ENCODE data around the gene SCAI.
"Not testable (repeated sequence)": the region's sequence is repeated elsewhere in the genome, so short reads cannot be mapped to it uniquely, and the experiment has no call there.

The SCAI gene

DNA sequence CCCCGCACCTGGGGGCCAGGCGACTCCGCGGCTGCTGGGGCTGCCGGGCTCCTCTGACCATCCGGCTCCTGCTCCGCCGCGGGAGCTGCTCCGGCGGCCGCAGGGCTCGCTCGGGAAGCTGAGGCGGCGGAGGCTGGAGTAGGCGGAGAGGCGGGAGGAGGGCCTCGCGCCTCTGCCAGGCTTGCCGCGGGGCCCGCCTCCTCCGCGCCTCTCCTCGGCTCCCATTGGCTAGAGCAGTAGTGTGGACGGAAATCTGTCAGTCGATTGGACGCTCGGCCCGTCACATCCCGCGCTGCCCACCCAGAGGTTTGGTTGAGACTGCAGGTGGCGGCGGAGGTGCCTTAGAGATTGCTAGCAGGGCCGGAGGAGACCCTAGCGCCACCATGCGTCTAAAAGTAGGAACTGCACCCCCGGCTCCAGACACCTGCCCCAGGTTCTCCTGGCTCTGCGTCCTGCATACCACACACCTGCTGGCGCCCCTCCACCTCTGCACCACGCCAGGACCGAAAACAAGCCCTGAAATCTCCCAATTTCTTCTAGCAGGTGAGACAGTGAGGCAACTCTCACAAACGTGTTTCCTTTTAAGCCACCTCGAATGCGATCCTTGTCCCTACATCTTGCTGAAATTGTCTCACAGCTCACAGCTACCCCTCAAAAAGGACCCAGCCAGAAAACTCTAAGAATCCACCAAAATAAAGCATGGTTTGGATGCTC is at the start of gene SCAI:
Gene SCAI (minus strand): TSS at position 152 of the 714 bp plus-strand sequence. CDS start 91 bp downstream, at position 61.
- peak; percentile 94 for DNase-seq (ENCODE audit: low read depth, low spot score)
- H3K27ac ChIP-seq: no peak within 1 kb of the TSS

DNA sequence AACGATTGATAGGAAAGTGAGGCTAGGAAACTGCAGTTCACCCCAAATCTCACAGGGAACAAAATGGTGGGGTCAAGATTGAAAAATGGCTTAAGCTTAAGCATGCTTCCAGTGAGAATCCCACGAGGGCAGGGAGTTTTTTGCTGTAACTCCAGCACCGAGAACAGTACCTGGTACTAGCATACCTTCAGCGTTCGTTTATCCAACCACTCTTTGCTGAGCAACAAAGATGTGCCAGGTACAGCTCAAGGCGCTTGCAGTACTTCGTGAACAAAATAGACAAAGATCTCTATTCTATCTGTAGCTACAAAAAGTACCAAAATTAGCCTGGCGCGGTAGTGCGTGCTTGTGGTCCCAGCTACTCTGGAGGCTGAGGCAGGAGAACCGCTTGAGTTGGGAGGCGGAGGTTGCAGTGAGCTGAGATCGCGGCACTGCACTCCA is 47.1 kb upstream of the SCAI start:
- no peak for DNase-seq (ENCODE audit: low read depth, low spot score)
- H3K27ac ChIP-seq: peak overlapping the region; percentile 73

DNA sequence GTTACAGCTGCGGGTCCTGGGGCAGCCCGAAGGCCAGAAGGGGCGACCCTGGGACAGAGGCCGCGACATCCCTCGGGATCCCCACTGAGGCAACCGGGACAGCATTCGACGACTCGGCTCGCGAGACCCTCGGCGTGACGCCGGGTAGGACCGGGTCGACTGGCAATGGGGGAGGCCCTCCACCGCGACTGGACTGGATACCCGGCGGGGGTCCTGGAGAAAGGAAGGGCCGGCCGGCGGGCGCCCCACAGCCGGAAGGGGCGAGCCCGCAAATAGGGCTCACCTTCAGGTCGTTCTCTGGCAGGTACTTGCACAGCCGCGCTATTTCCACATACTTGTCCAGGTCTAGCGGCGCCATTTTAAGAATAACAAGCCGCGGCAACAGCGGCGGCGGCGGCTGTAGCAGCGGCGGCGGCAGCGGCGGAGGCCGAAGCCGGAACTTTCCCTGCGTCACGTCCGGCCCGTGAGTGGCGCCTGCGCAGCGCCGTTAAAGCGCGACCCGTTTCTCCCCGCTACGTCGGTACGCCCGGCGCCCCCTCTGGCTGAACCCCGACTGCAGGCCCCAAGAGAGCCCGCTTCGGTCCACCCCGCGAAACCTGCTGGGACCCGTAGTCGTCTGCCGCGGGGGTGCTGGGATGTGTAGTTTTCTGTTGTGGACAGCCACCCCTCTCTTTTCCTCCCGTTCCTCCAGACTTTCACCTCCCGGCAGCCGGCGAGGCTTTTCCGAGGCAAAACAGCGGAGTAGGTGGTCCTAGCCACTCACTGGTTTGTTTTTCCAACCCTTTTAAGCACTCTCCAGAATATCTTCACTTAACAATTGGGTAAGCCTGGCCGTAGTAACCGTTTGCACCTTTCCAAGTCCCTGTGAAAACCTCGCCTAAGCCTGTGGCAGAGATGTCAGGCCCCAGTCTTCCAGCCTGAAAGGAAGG is 46.3 kb upstream of the SCAI start, which contains the start of gene PPP6C:
Gene PPP6C (minus strand): TSS at position 443 of the 929 bp plus-strand sequence. CDS start 85 bp downstream, at position 358.
- H3K27ac ChIP-seq: peak within 1 kb of the TSS; percentile 73
- peak; percentile 61 for DNase-seq (ENCODE audit: low read depth, low spot score)

DNA sequence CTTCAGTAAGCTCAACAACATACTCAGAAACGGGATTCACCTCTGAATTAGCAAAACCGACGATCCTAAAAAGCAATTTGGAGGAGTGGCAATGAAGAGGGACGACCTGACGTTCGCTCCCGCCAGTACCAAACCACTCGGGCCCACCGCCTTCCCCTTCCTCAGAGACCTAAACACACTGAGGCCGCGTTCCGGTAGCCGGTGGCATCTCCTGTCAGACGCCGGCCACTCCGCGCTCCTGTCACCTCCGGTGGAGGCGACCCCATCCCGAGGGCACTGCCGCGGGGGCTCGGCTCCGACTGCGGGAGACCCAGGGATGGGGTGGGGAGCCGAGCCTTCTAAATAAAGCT is 45.7 kb upstream of the SCAI start:
- peak overlapping the region; percentile 73 for H3K27ac ChIP-seq
- no peak for DNase-seq (ENCODE audit: low read depth, low spot score)

DNA sequence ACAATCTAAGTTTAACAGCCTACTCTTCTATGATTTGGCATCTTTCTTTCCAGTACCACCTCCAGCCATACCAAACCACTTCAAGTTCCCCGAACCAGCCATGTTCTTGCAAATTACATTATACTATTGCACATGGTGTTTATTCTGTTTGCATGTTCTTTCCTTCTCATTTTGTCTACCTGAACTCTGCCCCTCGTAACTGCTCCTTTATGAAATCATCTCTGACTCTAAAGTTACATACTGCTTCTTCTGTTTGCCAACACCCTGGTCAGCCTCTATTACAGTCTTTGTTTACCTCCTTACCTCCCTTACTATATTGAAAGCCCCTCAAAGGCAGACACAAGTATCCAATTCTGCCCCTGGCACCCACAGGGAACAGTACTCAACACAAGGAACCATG is 40.2 kb upstream of the SCAI start:
- DNase-seq (ENCODE audit: low read depth, low spot score): no peak
- H3K27ac ChIP-seq: no peak overlapping the region

DNA sequence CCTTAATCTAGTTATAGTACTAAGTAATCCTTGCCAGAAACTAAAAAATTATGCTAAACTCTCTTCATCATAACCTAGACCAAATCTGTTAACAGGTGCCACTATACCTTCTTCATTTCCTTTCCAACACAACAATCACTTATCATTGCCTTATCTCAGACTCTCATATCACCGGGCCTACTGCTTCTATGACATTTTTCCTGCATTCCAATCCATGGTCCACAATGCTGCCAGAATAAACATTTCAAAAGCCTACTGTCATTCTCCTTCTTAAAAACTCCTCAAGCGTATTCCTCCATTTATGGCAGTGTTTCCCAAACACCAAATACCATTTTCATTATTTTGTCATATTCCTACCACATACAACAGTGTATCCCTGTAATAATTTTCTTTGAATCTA is 39.7 kb upstream of the SCAI start:
- no peak for DNase-seq (ENCODE audit: low read depth, low spot score)
- no peak overlapping the region for H3K27ac ChIP-seq

DNA sequence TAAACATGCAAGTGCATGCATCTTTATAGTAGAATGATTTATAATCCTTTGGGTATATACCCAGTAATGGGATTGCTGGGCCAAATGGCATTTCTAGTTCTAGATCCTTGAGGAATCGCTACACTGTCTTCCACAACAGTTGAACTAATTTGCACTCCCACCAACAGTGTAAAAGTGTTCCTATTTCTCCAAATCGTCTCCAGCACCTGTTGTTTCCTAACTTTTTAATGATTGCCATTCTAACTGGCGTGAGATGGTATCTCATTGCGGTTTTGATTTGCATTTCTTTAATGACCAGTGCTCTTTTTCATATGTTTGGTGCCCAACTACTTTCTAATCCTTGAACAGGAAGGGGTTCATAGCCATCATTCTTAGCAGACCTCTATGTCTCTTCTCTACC is 38.4 kb upstream of the SCAI start:
- H3K27ac ChIP-seq; DNase-seq (ENCODE audit: low read depth, low spot score): not testable (repeated sequence)

DNA sequence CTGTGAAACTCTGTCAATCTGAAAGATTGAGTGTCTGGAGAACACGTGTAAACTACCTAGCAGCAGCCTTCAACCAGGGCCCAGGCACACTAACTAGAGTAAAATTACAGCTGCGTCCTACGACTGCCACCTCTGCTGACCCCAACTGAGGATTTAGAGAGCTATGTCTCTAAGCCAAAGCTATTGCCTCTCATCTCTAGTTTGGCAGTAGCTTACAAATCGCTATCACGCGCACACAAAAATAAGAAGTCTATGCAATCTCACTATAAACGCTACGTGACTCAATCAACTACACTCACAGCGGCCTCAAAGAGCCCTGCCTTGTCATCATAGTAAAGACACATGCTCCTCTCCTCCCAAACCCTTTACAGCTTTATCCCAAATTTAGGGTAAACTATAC is 37.5 kb upstream of the SCAI start:
- no peak for DNase-seq (ENCODE audit: low read depth, low spot score)
- H3K27ac ChIP-seq: no peak overlapping the region

DNA sequence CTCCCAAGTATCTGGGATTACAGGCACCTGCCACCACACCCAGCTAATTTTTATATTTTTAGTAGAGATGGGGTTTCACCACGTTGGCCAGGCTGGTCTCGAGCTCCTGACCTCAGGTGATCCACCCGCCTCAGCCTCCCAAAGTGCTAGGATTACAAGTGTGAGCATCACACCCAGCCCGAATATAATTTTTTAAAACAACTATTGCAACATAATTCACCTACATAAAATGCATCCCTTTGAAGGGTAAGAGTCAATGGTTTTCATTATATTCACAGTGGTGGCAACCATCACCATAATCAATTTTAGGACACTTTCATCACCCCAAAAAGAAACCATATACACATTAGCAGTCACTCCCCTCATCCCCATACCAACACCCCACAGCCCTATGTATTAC is 36.4 kb upstream of the SCAI start:
- not testable (repeated sequence) for DNase-seq (ENCODE audit: low read depth, low spot score); H3K27ac ChIP-seq

DNA sequence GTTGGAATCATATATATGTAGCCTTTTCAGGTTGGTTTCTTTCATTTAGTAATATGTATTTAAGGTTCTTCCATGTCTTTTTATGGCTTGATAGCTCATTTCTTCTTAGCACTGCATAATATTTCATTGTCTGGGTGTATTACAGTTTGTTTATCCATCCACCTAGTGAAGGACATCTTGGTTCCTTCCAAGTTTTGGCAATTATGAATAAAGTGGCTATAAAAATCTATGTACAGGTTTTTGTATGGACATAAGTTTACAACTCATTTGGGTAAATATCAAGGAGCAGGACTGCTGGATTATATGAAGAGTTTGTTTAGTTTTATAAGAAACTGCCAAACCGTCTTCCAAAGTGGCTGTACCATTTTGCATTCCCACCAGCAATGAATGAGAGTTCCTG is 34.6 kb upstream of the SCAI start:
- H3K27ac ChIP-seq: no peak overlapping the region

DNA sequence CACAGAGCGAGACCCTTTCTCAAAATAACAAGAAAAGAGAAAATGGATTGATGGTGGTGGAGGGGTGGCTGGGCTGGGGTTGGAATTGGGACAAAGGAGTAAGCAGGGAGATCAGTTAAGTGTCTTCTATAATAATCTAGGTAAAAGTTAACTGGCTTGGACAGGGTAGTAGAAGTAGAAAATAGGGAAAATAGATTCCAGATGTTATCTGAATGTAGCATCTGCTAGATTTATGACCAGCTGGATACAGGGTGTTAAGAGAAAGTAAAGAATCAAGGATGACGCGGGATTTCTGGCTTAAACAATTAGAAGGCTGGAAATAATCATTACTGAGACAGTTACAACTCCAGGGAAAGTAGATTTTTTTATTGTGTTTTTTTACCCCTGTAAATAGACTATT is 33.3 kb upstream of the SCAI start:
- no peak overlapping the region for H3K27ac ChIP-seq
- DNase-seq (ENCODE audit: low read depth, low spot score): no peak

More for the DNA sequence above, 34.6 kb upstream of the SCAI start:
- DNase-seq (ENCODE audit: low read depth, low spot score): no peak

DNA sequence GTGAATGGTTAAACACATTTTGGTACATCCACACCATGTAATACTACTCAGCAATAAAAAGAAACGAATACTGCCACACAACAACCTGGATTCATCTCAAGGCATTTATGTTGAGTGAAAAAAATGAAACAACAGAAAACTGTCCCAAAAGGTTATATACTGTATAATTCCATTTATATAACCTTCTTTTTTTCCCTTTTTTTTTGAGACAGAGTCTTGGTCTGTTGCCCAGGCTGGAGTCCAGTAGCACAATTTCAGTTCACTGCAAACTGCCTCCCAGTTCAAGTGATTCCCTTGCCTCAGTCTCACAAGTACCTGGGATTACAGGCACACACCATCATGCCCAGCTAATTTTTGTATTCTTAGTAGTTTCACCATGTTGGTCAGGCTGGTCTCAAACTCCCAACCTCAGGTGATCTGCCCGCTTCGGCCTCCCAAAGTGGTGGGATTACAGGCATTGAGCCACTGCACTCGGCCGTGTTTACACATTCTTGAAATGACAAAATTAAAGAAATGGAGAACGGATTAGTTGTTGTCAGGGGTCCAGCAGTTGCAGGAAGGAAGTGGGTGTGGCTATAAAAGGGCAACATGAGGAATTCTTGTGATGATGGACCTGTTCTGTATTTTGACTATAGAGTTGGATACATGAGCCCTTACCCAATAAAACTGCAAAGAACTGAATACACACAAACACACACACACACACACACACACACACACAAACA is 28.9 kb upstream of the SCAI start:
- DNase-seq (ENCODE audit: low read depth, low spot score): no peak
- no peak overlapping the region for H3K27ac ChIP-seq

DNA sequence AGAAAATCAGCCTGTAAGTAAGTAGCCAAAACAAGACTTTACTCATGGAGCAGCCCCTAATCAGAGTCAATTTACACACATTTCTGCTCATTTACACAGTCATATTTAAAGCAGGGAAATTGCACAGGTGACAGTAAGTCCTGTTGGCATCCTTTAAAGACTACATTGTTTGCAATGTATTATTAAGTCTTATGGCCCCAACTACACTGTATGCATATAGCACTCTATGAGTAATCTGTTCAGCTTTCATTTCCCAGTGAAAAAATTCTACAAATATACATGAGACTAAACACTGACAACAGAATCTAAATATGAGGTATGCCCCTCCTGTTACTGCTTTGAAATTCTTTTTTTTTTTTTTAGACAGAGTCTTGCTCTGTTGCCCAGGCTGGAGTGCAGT is 26.6 kb upstream of the SCAI start:
- no peak for DNase-seq (ENCODE audit: low read depth, low spot score)
- peak overlapping the region; percentile 25 for H3K27ac ChIP-seq

DNA sequence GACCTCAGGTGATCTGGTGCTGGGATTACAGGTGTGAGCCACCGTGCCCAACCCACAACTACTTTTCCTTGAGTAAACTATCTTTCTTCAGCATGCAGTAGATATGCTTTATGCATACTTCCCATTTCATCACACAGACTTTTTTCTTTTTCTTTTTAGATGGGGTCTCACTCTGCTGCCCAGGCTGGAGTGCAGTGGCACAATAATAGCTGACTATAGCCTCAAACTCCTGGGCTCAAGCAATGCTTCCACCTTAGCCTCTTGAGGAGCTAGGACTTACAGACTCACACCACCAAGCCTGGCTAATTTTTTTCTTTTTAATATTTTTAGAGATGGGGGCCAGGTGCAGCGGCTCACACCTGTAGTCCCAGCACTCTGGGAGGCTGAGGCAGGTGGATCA is 23.4 kb upstream of the SCAI start:
- no peak for DNase-seq (ENCODE audit: low read depth, low spot score)
- no peak overlapping the region for H3K27ac ChIP-seq

DNA sequence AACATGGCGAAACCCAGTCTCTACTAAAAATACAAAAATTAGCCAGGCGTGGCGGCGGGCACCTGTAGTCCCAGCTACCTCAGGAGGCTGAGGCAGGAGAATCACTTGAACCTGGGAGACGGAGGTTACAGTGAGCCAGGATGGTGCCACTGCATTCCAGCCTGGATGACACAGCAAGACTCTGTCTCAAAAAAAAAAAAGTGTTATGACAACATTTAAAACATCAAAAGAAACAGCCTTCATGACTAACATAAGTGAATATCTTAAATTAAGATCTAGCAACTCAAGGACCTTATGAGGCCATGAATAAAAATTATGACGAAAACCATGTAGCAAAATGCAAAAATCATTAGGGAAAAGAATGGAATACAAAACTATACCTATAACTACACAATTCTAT is 19.6 kb upstream of the SCAI start:
- not testable (repeated sequence) for DNase-seq (ENCODE audit: low read depth, low spot score); H3K27ac ChIP-seq

DNA sequence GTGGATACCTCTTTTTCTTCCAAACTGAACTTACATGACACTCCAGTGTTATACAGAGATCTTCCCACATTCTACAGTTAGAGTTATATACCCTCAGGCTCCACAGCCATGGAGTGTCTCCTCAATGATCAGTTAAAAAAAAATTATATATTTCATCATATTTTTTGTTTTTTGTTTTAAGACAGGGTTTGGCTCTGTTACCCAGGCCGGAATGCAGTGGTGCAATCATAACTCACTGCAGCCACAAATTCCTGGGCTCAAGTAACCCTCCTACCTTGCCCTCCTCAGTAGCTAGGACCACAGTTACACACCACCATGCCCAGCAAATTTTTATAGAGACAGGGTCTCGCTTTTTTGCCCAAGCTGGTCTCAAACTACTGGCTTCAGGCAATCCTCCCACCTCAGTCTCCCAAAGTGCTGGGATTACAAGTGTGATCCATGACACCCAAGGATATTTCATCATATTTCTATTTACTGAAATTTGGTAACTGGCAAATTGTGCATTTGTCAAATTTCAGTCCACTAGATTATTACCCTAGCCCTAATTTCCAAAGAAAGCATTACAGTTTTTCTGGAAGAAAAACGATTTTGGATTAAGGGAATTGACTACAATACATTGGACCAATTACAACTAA is 18.1 kb upstream of the SCAI start:
- no peak for DNase-seq (ENCODE audit: low read depth, low spot score)
- H3K27ac ChIP-seq: peak overlapping the region; percentile 33

DNA sequence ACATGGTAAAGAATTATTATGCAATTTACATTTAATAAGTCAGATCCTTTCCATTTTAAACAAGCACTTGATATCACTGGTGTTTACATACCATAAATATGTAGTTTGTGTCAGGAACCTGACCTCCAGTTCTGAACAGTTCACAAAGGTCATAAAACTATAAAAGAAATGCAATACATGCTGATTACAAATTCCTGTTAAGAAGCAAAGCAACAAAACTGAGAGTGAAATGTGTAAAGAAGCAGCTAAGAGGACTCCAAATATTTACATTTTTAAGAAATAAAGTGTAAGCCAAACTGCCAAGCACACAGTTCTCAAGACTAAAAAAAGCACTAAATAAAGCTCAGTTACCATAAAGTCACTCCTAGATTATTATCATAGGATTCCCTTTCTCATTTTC is 17.4 kb upstream of the SCAI start:
- no peak for DNase-seq (ENCODE audit: low read depth, low spot score)
- H3K27ac ChIP-seq: peak overlapping the region; percentile 33

DNA sequence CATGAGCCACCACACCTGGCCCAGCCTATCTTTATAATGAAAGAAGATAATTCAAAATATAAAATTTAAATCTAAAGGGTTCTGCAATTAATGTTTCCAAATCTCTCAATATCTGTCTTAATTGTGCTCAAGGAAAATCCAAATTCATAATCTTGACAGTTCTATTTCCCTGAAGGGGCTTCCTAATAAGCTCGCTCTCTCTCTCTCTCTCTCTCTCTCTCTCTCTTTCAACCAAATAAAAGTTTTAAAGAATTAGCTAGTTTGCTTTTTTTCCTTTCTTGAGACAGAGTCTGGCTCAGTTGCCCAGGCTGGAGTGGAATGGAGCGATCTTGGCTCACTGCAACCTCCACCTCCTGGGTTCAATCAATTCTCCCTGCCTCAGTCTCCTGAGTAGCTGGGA is 13.2 kb upstream of the SCAI start:
- H3K27ac ChIP-seq: no peak overlapping the region
- no peak for DNase-seq (ENCODE audit: low read depth, low spot score)

DNA sequence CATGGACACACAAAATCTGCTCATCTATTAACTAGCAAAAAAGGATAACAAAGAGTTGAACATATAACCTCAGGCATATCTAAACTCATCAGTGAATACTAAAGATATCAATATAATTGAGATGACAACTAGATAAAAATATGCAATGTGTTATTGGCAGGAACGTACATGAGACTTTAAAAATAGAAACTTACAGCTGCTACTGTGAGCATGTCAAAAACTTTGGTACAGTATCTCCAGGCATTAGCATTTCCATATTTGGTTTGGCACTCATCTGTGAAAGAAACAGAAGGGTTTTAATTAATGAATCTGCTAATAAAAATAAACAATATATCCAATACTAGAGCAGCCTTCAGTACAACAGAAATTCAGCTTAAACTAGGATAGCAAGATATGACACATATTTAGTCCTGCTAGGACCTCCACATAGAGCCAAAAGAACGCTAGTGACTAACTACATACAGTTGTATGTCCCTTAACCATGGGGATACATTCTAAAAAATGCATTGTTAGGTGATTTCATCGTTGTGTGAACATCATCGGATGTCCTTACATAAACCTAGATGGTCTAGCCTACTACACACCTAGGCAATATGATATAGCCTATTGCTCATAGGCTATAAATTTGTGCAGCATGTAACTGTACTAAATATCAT is 10.5 kb upstream of the SCAI start:
- no peak for DNase-seq (ENCODE audit: low read depth, low spot score)
- no peak overlapping the region for H3K27ac ChIP-seq

DNA sequence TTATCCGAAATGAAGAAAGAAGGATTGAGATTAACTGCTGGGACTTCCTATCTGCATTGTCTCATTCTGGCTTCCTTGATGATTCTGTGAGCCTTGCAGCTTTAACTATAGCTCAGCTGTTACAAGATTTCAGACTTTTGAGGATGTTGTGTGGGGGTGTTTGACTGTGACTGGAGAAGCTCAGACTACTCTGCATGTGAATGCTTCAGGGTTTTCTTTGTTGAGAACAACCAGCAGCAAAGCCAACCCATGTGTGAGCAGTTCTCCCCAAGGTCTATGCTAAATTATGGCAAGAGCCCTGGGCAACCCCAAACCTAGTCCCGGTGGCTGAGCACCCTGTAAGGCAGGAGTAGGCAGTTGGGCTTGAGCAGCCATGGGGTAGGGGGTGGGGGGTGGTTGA is 8.4 kb upstream of the SCAI start:
- DNase-seq (ENCODE audit: low read depth, low spot score): no peak

More for the DNA sequence above, 8.4 kb upstream of the SCAI start:
- no peak overlapping the region for H3K27ac ChIP-seq
